ENCODE results near the gene ADAMTSL2.
"Not testable (repeated sequence)": the region's sequence is repeated elsewhere in the genome, so short reads cannot be mapped to it uniquely, and the experiment has no call there.

The ADAMTSL2 gene

GRCh38 chr9:133561976-133562554, 27.6 kb downstream of the ADAMTSL2 start:
- H2AFZ ChIP-seq (ENCODE audit: low read depth, low read length, severe bottlenecking): no peak overlapping the region
- no peak overlapping the region for H3K9ac ChIP-seq (ENCODE audit: low read length)
- no peak overlapping the region for H3K4me2 ChIP-seq (ENCODE audit: low read depth, low read length, poor library complexity, severe bottlenecking)
- H3K36me3 ChIP-seq (ENCODE audit: low read length): no peaks in the 10 kb centered on the region
- no peak overlapping the region for H3K4me3 ChIP-seq (ENCODE audit: insufficient read depth, low read length, poor library complexity, severe bottlenecking)
- no peaks in the 10 kb centered on the region for H3K9me2 ChIP-seq (replicated peaks; ENCODE audit: insufficient read depth, low read length)
- H3K27me3 ChIP-seq (ENCODE audit: low read length): no peaks in the 10 kb centered on the region
- H4K20me1 ChIP-seq (ENCODE audit: low read depth, low read length): no peaks in the 10 kb centered on the region
- TF ChIP-seq EZH2phosphoT487 (conservative IDR thresholded peaks at IDR 0.05; ENCODE audit: low read length) (no peak), CTCF (IDR thresholded peaks at IDR 0.05; ENCODE audit: insufficient read depth, low read length, poor library complexity, severe bottlenecking) (no peak)
- H3F3A ChIP-seq (ENCODE audit: insufficient read depth): no peaks in the 10 kb centered on the region
- H3K27ac ChIP-seq (ENCODE audit: low read depth, low read length): no peak overlapping the region
- no peaks in the 10 kb centered on the region for H3K79me2 ChIP-seq (ENCODE audit: insufficient read depth, low read length)
- no peaks in the 10 kb centered on the region for H3K9me3 ChIP-seq (ENCODE audit: insufficient read depth, low read length)

DNA sequence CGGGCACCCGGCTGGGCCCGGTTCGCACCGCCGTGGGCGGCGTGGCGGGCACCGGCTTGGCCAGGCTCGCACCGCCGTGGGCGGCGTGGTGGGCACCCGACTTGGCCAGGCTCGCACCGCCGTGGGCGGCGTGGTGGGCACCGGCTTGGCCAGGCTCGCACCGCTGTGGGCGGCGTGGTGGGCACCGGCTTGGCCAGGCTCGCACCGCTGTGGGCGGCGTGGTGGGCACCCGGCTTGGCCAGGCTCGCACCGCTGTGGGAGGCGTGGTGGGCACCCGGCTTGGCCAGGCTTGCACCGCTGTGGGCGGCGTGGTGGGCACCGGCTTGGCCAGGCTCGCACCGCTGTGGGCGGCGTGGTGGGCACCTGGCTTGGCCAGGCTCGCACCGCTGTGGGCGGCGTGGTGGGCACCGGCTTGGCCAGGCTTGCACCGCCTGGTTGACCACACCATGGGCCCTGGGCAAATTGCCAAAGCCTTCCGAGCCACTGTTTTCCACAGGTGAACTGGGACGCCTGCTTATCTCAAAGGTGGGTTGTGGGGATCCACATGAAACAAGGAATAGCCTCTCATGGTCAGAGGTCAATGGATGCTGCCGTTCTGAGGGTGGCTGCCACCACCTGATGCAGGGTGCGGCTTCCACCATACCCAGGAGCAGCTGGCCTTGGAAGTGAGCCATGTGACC, 28.2 kb downstream of the ADAMTSL2 start:
- no peaks in the 10 kb centered on the region for H3K79me2 ChIP-seq (ENCODE audit: insufficient read depth, low read length)
- H3K4me2 ChIP-seq (ENCODE audit: low read depth, low read length, poor library complexity, severe bottlenecking): no peak overlapping the region
- H3K27me3 ChIP-seq (ENCODE audit: low read length): no peaks in the 10 kb centered on the region
- no peak overlapping the region for H2AFZ ChIP-seq (ENCODE audit: low read depth, low read length, severe bottlenecking)
- H3F3A ChIP-seq (ENCODE audit: insufficient read depth): no peaks in the 10 kb centered on the region
- H3K36me3 ChIP-seq (ENCODE audit: low read length): no peaks in the 10 kb centered on the region
- no peak overlapping the region for H3K27ac ChIP-seq (ENCODE audit: low read depth, low read length)
- H3K9me2 ChIP-seq (replicated peaks; ENCODE audit: insufficient read depth, low read length): no peaks in the 10 kb centered on the region
- no peaks in the 10 kb centered on the region for H4K20me1 ChIP-seq (ENCODE audit: low read depth, low read length)
- TF ChIP-seq CTCF (IDR thresholded peaks at IDR 0.05; ENCODE audit: insufficient read depth, low read length, poor library complexity, severe bottlenecking): no peak
- TF ChIP-seq EZH2phosphoT487 (conservative IDR thresholded peaks at IDR 0.05; ENCODE audit: low read length): no peak
- H3K9me3 ChIP-seq (ENCODE audit: insufficient read depth, low read length): no peaks in the 10 kb centered on the region
- H3K4me3 ChIP-seq (ENCODE audit: insufficient read depth, low read length, poor library complexity, severe bottlenecking): no peak overlapping the region
- H3K9ac ChIP-seq (ENCODE audit: low read length): no peak overlapping the region

GRCh38 chr9:133563291-133563796, 28.8 kb downstream of the ADAMTSL2 start:
- no peaks in the 10 kb centered on the region for H3F3A ChIP-seq (ENCODE audit: insufficient read depth)
- H3K27me3 ChIP-seq (ENCODE audit: low read length): no peaks in the 10 kb centered on the region
- no peak overlapping the region for H3K27ac ChIP-seq (ENCODE audit: low read depth, low read length)
- H3K79me2 ChIP-seq (ENCODE audit: insufficient read depth, low read length): no peaks in the 10 kb centered on the region
- H4K20me1 ChIP-seq (ENCODE audit: low read depth, low read length): no peaks in the 10 kb centered on the region
- no peaks in the 10 kb centered on the region for H3K36me3 ChIP-seq (ENCODE audit: low read length)
- H3K4me3 ChIP-seq (ENCODE audit: insufficient read depth, low read length, poor library complexity, severe bottlenecking): no peak overlapping the region
- no peak overlapping the region for H3K4me2 ChIP-seq (ENCODE audit: low read depth, low read length, poor library complexity, severe bottlenecking)
- H3K9me3 ChIP-seq (ENCODE audit: insufficient read depth, low read length): no peaks in the 10 kb centered on the region
- no peak overlapping the region for H3K9ac ChIP-seq (ENCODE audit: low read length)
- H2AFZ ChIP-seq (ENCODE audit: low read depth, low read length, severe bottlenecking): no peak overlapping the region
- no peaks in the 10 kb centered on the region for H3K9me2 ChIP-seq (replicated peaks; ENCODE audit: insufficient read depth, low read length)
- TF ChIP-seq EZH2phosphoT487 (conservative IDR thresholded peaks at IDR 0.05; ENCODE audit: low read length) (no peak), CTCF (IDR thresholded peaks at IDR 0.05; ENCODE audit: insufficient read depth, low read length, poor library complexity, severe bottlenecking) (no peak)

DNA sequence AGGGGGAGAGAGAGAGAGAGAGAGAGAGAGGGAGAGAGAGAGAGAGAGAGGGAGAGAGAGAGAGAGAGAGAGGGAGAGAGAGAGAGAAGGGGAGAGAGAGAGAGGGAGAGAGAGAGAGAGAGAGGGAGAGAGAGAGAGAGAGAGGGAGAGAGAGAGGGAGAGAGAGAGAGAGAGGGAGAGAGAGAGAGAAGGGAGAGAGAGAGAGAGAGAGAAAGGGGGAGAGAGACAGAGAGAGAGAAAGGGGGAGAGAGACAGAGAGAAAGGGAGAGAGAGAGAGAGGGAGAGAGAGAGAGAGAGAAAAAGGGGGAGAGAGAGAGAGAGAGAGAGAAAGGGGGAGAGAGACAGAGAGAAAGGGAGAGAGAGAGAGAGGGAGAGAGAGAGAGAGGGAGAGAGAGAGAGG, 29.3 kb downstream of the ADAMTSL2 start:
- H3K9me2 ChIP-seq (replicated peaks; ENCODE audit: insufficient read depth, low read length); H3K36me3 ChIP-seq (ENCODE audit: low read length); H2AFZ ChIP-seq (ENCODE audit: low read depth, low read length, severe bottlenecking); H3K9me3 ChIP-seq (ENCODE audit: insufficient read depth, low read length); H3K9ac ChIP-seq (ENCODE audit: low read length); H3K79me2 ChIP-seq (ENCODE audit: insufficient read depth, low read length); H3K4me2 ChIP-seq (ENCODE audit: low read depth, low read length, poor library complexity, severe bottlenecking); H3F3A ChIP-seq (ENCODE audit: insufficient read depth); H3K27ac ChIP-seq (ENCODE audit: low read depth, low read length); H3K27me3 ChIP-seq (ENCODE audit: low read length); H4K20me1 ChIP-seq (ENCODE audit: low read depth, low read length); H3K4me3 ChIP-seq (ENCODE audit: insufficient read depth, low read length, poor library complexity, severe bottlenecking): not testable (repeated sequence)
